ENCODE measurements around the gene PCDHAC1.

Gene PCDHAC1

GRCh38 chr5:140967226-140967893, 41.3 kb downstream of the PCDHAC1 start:
- no peak for DNase-seq (ENCODE audit: low read depth)

DNA sequence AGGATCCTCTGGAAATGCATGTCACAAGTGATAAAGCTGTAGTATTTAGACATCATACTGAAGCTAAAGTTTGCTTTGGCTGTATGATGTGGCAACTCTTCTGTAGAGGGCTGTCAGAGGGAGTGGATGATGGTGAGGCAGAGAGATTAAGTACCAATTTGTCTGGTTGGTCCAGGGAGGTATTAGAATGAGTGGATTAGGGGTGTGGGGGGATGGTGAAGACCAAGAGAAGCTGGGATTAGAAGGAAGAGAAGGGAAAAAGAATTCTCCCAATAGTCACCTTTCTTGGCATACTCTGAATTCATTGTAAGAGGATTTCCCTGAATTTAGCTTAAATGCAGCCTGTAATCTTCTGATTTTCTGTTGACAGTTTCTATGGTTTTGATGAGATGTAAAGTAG, 43.8 kb downstream of the PCDHAC1 start:
- no peak for DNase-seq (ENCODE audit: low read depth)

DNA sequence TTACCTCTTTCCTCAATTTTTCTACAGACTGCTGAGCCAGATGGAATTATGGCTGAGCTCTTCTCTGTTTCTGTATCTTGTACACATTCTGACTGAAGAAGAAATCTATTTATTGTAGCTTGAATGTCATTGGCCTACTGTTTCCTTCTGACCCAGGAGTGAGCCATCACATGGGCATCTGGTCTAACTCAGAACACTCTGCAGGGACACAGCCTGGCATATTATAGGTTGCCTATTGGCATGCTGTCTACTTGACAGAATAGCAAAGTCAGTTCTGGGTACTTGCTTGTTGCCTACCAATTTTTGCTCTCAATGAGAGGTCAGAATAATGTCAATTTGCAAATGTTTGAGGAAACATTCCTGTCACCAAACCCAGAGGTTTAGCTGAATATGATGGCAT, 47.5 kb downstream of the PCDHAC1 start:
- DNase-seq (ENCODE audit: low read depth) = no peak

- no peak for DNase-seq (ENCODE audit: low read depth)
Measured at GRCh38 chr5:140977003-140977402, 50.9 kb downstream of the PCDHAC1 start.

- DNase-seq (ENCODE audit: low read depth) = no peak
Measured at GRCh38 chr5:140978260-140978659, 52.2 kb downstream of the PCDHAC1 start.

- DNase-seq (ENCODE audit: low read depth) = no peak
Measured at GRCh38 chr5:140978983-140979382, 52.9 kb downstream of the PCDHAC1 start.
